Measurements from ENCODE around the gene ARL15.

Gene ARL15

GRCh38 chr5:54313311-54314270, 3.2 kb upstream of the ARL15 start:
- no peak for DNase-seq (ENCODE audit: low spot score)

GRCh38 chr5:54312499-54312898, 2.1 kb upstream of the ARL15 start:
- no peak for DNase-seq (ENCODE audit: low spot score)

- DNase-seq (ENCODE audit: low spot score), result peak; percentile 6
Observed at GRCh38 chr5:54311176-54311677, 854 bp upstream of the ARL15 start.

- DNase-seq (ENCODE audit: low spot score), result peak; percentile 47
Observed at GRCh38 chr5:54309691-54310432, 511 bp downstream of the ARL15 start.

GRCh38 chr5:54309276-54309675, 1.1 kb downstream of the ARL15 start:
- DNase-seq (ENCODE audit: low spot score), result peak; percentile 15

- no peak for DNase-seq (ENCODE audit: low spot score)
Observed at GRCh38 chr5:54307583-54307982, 2.8 kb downstream of the ARL15 start.

- DNase-seq (ENCODE audit: low spot score), result no peak
Observed at GRCh38 chr5:54306893-54307292, 3.5 kb downstream of the ARL15 start.

GRCh38 chr5:54305737-54306136, 4.6 kb downstream of the ARL15 start:
- no peak for DNase-seq (ENCODE audit: low spot score)

- DNase-seq (ENCODE audit: low spot score), result no peak
Observed at GRCh38 chr5:54304040-54304439, 6.3 kb downstream of the ARL15 start.

GRCh38 chr5:54302267-54302687, 8.1 kb downstream of the ARL15 start:
- no peak for DNase-seq (ENCODE audit: low spot score)

- no peak for DNase-seq (ENCODE audit: low spot score)
Observed at GRCh38 chr5:54301849-54302248, 8.5 kb downstream of the ARL15 start.

- no peak for DNase-seq (ENCODE audit: low spot score)
Observed at GRCh38 chr5:54301220-54301619, 9.2 kb downstream of the ARL15 start.

GRCh38 chr5:54298947-54299346, 11.4 kb downstream of the ARL15 start:
- no peak for DNase-seq (ENCODE audit: low spot score)

GRCh38 chr5:54296386-54296785, 14.0 kb downstream of the ARL15 start:
- DNase-seq (ENCODE audit: low spot score), result no peak

- DNase-seq (ENCODE audit: low spot score), result no peak
Observed at GRCh38 chr5:54295651-54296276, 14.6 kb downstream of the ARL15 start.

GRCh38 chr5:54294097-54294667, 16.2 kb downstream of the ARL15 start:
- no peak for DNase-seq (ENCODE audit: low spot score)

GRCh38 chr5:54292866-54293265, 17.5 kb downstream of the ARL15 start:
- no peak for DNase-seq (ENCODE audit: low spot score)

- DNase-seq (ENCODE audit: low spot score), result no peak
Observed at GRCh38 chr5:54291498-54291897, 18.9 kb downstream of the ARL15 start.

- no peak for DNase-seq (ENCODE audit: low spot score)
Observed at GRCh38 chr5:54289769-54290168, 20.6 kb downstream of the ARL15 start.

- DNase-seq (ENCODE audit: low spot score), result no peak
Observed at GRCh38 chr5:54288568-54289217, 21.7 kb downstream of the ARL15 start.

GRCh38 chr5:54285686-54286085, 24.7 kb downstream of the ARL15 start:
- no peak for DNase-seq (ENCODE audit: low spot score)

GRCh38 chr5:54284586-54284985, 25.8 kb downstream of the ARL15 start:
- DNase-seq (ENCODE audit: low spot score), result no peak

All from AG08396 (cell line).